Astrocyte (in vitro differentiated cells and primary cell): ENCODE results near the gene CROCC. TPM values are rescaled to one million over a fixed set of nuclear protein-coding genes. Genes with fewer than 3 reads are reported as not detected.

ENCODE experiments used
- DNase-seq: peaks from one replicate; pipeline ENCODE4 v3.0.0-alpha.2; 2010; ENCODE audit warnings: low read depth
- FAIRE-seq: peaks from 2 replicates; lab custom pipeline; 2011; peaks lifted over from hg19 to GRCh38; lab: Jason Lieb, UNC
- H2AFZ ChIP-seq: 2 replicates; pipeline ENCODE4 v1.6.0; 2012; ENCODE audit warnings: low read depth, low read length, inconsistent platforms
- H3K27ac ChIP-seq: 2 replicates; pipeline ENCODE4 v1.5.1; 2011; ENCODE audit warnings: low read depth, low read length, inconsistent platforms
- H3K27me3 ChIP-seq: 2 replicates; pipeline ENCODE4 v1.6.0; 2011; ENCODE audit warnings: low read length, inconsistent platforms; ENCODE audit not compliant: insufficient read depth
- H3K36me3 ChIP-seq: 2 replicates; pipeline ENCODE4 v1.5.1; 2011; ENCODE audit warnings: low read length, inconsistent platforms; ENCODE audit not compliant: insufficient read depth
- H3K4me1 ChIP-seq: 2 replicates; pipeline ENCODE4 v1.5.1; 2011; ENCODE audit warnings: low read length, inconsistent platforms; ENCODE audit not compliant: insufficient read depth
- H3K4me2 ChIP-seq: 2 replicates; pipeline ENCODE4 v1.6.0; 2012; ENCODE audit warnings: low read length, inconsistent platforms
- H3K4me3 ChIP-seq: 2 replicates; pipeline ENCODE4 v1.5.1; 2011; ENCODE audit warnings: low read depth, mild to moderate bottlenecking, low read length, inconsistent platforms; ENCODE audit not compliant: insufficient read depth
- H3K79me2 ChIP-seq: 2 replicates; pipeline ENCODE4 v1.6.0; 2012; ENCODE audit warnings: mild to moderate bottlenecking, low read length, inconsistent platforms; ENCODE audit not compliant: insufficient read depth
- H3K9ac ChIP-seq: 2 replicates; pipeline ENCODE4 v1.6.0; 2012; ENCODE audit warnings: mild to moderate bottlenecking, low read length, inconsistent platforms
- H3K9me3 ChIP-seq: 2 replicates; pipeline ENCODE4 v1.5.1; 2012; ENCODE audit warnings: low read depth, mild to moderate bottlenecking, low read length, inconsistent platforms; ENCODE audit not compliant: insufficient read depth
- H4K20me1 ChIP-seq: 2 replicates; pipeline ENCODE4 v1.6.0; 2012; ENCODE audit warnings: low read length, inconsistent platforms; ENCODE audit not compliant: insufficient read depth
- H3K27ac Mint-ChIP-seq: one replicate; pipeline ENCODE4 v1.8.0; 2021; ENCODE audit warnings: mild to moderate bottlenecking, mixed read lengths; ENCODE audit not compliant: unreplicated experiment
- H3K27me3 Mint-ChIP-seq: one replicate; pipeline ENCODE4 v1.8.0; 2021; ENCODE audit warnings: low read depth, mixed read lengths; ENCODE audit not compliant: unreplicated experiment
- H3K36me3 Mint-ChIP-seq: one replicate; pipeline ENCODE4 v1.8.0; 2021; ENCODE audit warnings: low read depth, mixed read lengths; ENCODE audit not compliant: unreplicated experiment
- H3K4me1 Mint-ChIP-seq: one replicate; pipeline ENCODE4 v1.8.0; 2021; ENCODE audit warnings: low read depth, mixed read lengths; ENCODE audit not compliant: unreplicated experiment
- H3K4me3 Mint-ChIP-seq: one replicate; pipeline ENCODE4 v1.8.0; 2021; ENCODE audit warnings: mild to moderate bottlenecking, moderate library complexity, mixed read lengths; ENCODE audit not compliant: unreplicated experiment
- H3K9me3 Mint-ChIP-seq: one replicate; pipeline ENCODE4 v1.8.0; 2021; ENCODE audit warnings: mild to moderate bottlenecking, mixed read lengths; ENCODE audit not compliant: unreplicated experiment
- EZH2 ChIP-seq: IDR thresholded peaks from 2 replicates; pipeline ENCODE4 v1.6.1; 2012; ENCODE audit warnings: mild to moderate bottlenecking, low read length, inconsistent platforms; ENCODE audit not compliant: insufficient read depth
- total RNA-seq: library from RNA; stranded (reverse); gene quantifications from 2 replicates; pipeline ENCODE4 v1.2.1, GENCODE V29; 2021
- TF ChIP-seq, protein P1 (sequence below): IDR thresholded peaks from 2 replicates; pipeline ENCODE4 v1.5.1; 2011; ENCODE audit warnings: low read depth, mild to moderate bottlenecking, inconsistent platforms, low read length, moderate library complexity; ENCODE audit not compliant: insufficient read depth

CROCC gene
- total RNA-seq, 1 donor from 2014 or later = 12.1 TPM

DNA sequence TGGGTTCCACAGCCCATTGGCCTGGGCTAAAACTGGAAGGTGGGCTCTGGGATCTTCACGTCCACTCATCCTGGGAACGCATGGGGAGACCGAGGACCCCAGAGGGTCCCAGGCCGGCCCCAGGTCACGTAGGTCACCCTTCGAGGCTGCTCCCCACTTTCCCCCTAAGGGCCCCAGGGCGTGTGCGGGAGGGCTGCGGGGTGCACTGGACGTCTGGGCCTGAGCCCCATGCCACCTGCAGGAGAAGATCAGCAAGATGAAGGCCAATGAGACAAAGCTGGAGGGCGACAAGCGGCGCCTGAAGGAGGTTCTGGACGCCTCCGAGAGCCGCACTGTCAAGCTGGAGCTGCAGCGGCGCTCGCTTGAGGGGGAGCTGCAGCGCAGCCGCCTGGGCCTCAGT is 46.2 kb downstream of the CROCC start:
- Histone ChIP-seq H3K9me3 (no peaks in the 10 kb centered on the region), H3K4me3 (no peak overlapping the region), H3K79me2 (no peaks in the 10 kb centered on the region), H2AFZ (no peak overlapping the region), H4K20me1 (peaks cover 21% of the 10 kb centered on the region), H3K4me2 (peak overlapping the region; percentile 79), H3K9ac (peak overlapping the region; percentile 56), H3K4me1 (peaks cover 30% of the 10 kb centered on the region), H3K27ac (no peak overlapping the region), H3K36me3 (peaks cover 3% of the 10 kb centered on the region), H3K27me3 (no peaks in the 10 kb centered on the region)
- TF ChIP-seq EZH2 = no peak
- TF ChIP-seq, protein P1, sequence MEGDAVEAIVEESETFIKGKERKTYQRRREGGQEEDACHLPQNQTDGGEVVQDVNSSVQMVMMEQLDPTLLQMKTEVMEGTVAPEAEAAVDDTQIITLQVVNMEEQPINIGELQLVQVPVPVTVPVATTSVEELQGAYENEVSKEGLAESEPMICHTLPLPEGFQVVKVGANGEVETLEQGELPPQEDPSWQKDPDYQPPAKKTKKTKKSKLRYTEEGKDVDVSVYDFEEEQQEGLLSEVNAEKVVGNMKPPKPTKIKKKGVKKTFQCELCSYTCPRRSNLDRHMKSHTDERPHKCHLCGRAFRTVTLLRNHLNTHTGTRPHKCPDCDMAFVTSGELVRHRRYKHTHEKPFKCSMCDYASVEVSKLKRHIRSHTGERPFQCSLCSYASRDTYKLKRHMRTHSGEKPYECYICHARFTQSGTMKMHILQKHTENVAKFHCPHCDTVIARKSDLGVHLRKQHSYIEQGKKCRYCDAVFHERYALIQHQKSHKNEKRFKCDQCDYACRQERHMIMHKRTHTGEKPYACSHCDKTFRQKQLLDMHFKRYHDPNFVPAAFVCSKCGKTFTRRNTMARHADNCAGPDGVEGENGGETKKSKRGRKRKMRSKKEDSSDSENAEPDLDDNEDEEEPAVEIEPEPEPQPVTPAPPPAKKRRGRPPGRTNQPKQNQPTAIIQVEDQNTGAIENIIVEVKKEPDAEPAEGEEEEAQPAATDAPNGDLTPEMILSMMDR = no peak
- Mint-ChIP-seq H3K9me3 (no peaks in the 10 kb centered on the region), H3K4me1 (peaks cover 9% of the 10 kb centered on the region), H3K27ac (no peak overlapping the region), H3K4me3 (no peak overlapping the region), H3K36me3 (peaks cover 12% of the 10 kb centered on the region), H3K27me3 (no peaks in the 10 kb centered on the region)
- DNase-seq (no peak), FAIRE-seq (no peak)

DNA sequence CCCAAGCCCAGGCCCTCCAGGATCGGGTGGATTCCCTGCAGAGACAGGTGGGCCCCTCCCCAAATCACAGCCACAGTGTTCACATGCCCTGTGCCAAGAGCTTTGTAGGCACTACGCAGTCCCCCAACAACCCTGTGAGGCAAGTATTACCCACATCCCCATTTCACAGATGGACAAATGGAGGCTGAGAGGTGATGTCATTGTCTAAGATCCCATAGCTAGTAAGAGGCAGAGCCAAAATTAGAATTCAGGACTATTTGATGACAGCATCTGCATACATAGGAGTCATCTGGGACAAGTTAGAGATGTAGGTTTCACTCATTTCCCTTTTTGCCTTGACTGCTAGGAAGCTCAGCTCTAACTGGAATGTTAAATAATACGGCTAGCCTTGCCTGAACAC is 46.6 kb downstream of the CROCC start:
- H3K4me2 ChIP-seq = no peak overlapping the region
- H3K36me3 Mint-ChIP-seq = peaks cover 12% of the 10 kb centered on the region
- H3K9me3 ChIP-seq = no peaks in the 10 kb centered on the region
- no peak for TF ChIP-seq EZH2
- TF ChIP-seq, protein P1 = no peak
- DNase-seq (no peak), FAIRE-seq (no peak)
- no peaks in the 10 kb centered on the region for H3K9me3 Mint-ChIP-seq
- H3K27ac Mint-ChIP-seq = no peak overlapping the region
- no peaks in the 10 kb centered on the region for H3K79me2 ChIP-seq
- H3K4me1 ChIP-seq = peaks cover 30% of the 10 kb centered on the region
- H4K20me1 ChIP-seq = peaks cover 25% of the 10 kb centered on the region
- H3K27ac ChIP-seq = no peak overlapping the region
- no peak overlapping the region for H3K9ac ChIP-seq
- no peak overlapping the region for H2AFZ ChIP-seq
- no peak overlapping the region for H3K4me3 ChIP-seq
- no peaks in the 10 kb centered on the region for H3K27me3 ChIP-seq
- H3K36me3 ChIP-seq = peaks cover 5% of the 10 kb centered on the region
- no peak overlapping the region for H3K4me3 Mint-ChIP-seq
- H3K4me1 Mint-ChIP-seq = peaks cover 9% of the 10 kb centered on the region
- H3K27me3 Mint-ChIP-seq = no peaks in the 10 kb centered on the region

DNA sequence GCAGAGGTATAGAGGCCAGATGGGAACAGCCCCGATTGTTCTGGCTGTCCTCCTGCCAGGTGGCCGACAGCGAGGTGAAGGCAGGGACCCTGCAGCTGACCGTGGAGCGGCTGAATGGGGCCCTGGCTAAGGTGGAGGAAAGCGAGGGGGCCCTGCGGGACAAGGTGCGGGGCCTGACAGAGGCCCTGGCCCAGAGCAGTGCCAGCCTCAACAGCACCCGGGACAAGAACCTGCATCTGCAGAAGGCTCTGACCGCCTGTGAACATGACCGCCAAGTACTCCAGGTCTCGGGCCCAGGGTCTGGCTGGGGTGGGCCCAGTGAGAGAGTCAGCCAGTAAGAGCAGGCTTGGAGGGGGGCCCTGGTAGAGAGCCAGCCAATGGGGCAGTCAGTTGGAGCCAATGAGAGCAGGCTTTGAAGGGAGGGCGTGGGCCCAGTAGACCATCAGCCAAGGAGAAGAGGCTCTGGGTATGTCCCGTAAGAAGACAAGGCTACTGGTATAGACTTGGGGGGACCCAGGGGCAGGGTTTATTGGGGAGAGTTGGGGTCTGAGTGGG is 47.4 kb downstream of the CROCC start:
- H3K9me3 Mint-ChIP-seq = no peaks in the 10 kb centered on the region

More for the DNA sequence above, 47.4 kb downstream of the CROCC start:
- Histone ChIP-seq H2AFZ (no peak overlapping the region), H3K4me3 (no peak overlapping the region), H3K9ac (no peak overlapping the region), H4K20me1 (peaks cover 26% of the 10 kb centered on the region), H3K36me3 (peaks cover 7% of the 10 kb centered on the region), H3K4me1 (peaks cover 30% of the 10 kb centered on the region), H3K9me3 (no peaks in the 10 kb centered on the region), H3K27ac (no peak overlapping the region), H3K27me3 (no peaks in the 10 kb centered on the region), H3K4me2 (no peak overlapping the region), H3K79me2 (no peaks in the 10 kb centered on the region)
- Mint-ChIP-seq H3K27ac (no peak overlapping the region), H3K4me1 (peaks cover 9% of the 10 kb centered on the region), H3K4me3 (no peak overlapping the region), H3K27me3 (no peaks in the 10 kb centered on the region), H3K36me3 (peaks cover 12% of the 10 kb centered on the region)
- DNase-seq = no peak
- TF ChIP-seq, protein P1 = no peak
- no peak for TF ChIP-seq EZH2
- no peak for FAIRE-seq
